HG02763 (cell line): Measurements from ENCODE around the gene FOSL2.

Experiments
- ATAC-seq: cut with Tn5 transposase; IDR thresholded peaks from one replicate; pipeline ENCODE4 v1.9.1; 2021; ENCODE audit warnings: mild to moderate bottlenecking, moderate library complexity; ENCODE audit not compliant: unreplicated experiment

The FOSL2 gene

DNA sequence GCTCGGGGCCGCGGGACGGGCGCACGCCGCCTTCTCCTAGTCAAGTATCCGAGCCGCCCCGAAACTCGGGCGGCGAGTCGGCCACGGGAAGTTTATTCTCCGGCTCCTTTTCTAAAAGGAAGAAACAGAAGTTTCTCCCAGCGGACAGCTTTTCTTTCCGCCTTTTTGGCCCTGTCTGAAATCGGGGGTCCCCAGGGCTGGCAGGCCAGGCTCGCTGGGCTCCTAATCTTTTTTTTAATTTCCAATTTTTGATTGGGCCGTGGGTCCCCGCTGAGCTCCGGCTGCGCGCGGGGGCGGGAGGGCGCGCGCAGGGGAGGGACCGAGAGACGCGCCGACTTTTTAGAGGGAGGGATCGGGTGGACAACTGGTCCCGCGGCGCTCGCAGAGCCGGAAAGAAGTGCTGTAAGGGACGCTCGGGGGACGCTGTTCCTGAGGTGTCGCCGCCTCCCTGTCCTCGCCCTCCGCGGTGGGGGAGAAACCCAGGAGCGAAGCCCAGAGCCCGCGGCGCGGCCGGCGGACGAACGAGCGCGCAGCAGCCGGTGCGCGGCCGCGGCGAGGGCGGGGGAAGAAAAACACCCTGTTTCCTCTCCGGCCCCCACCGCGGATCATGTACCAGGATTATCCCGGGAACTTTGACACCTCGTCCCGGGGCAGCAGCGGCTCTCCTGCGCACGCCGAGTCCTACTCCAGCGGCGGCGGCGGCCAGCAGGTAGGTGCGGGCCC, 617 bp downstream of the FOSL2 start:
- ATAC-seq = no peak

DNA sequence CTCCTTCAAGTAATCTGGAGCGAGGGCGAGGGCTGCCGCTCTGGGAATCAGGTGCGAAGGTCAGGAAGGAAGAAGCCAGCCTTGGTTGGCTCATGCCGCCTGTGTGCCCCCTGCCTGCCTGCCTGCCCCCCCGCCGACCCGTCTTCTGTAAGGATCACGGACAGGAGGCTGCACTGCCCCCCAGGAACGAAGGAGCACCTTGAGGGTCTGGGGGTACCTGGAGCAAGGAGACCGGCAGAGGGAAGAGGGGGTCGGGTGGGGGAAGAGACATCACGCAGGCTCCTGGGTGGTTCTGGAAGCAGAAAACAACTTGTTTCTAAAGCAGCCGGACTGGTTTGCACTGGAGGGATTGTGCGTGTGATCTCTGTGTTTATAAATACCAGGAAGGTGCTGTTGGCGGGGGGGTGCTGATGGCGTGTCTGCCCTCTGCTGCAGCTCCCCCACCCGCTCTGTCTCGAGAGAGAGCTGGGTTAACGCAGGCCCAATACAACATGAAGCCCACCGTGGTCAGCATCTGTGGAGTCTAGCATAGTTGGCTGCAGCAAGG, 1.7 kb downstream of the FOSL2 start:
- ATAC-seq = no peak

DNA sequence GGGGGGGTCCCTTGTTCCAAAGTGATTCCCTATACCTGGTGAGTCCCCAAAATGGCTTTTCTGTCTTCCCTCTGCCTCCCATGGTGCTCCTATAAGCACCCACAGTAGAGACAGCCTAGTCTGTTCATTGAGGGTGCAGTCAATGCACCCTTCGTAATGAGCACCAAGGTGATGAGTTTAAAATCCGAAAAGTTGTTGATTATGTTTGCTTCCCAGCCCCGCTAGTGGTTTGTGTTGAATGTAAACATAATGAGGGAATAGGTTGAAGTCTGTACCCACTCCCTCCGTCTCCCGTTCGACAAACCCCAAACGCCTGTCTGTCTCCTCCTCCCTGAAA, 2.3 kb downstream of the FOSL2 start:
- no peak for ATAC-seq

DNA sequence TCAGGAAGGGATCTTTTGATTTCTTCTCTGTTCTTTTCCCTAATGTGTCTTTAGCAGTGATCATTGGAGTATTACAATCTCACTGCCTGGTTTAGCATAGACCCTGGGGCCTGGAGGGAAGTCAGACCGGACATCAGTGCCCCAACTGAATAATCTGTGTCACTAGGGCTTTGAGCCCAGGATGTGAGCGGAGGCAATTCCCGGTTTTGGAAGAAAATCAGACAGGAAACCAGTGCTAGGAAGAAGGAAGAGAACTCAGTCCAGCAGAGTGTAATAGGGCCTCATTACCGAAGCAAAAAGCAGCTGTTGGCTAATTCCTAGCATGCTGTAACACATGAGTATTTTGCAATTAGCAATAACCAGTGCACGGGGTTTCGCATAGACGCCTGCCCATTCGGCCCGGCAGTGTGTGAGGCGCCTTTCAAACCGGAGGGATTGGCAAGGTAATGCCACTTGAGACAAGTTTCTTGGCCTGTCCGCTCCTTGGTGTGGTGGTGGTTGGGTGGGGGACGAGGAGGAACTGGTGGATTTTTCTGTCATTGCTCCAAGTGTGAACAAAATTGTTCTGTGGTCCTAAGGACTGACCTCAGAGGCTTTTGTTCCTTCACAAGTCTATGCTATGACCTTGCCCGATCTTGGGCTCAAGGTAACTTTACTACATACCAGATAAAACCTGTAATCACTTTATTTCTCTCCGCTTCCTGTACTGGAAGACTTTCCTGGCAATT, 2.8 kb downstream of the FOSL2 start:
- no peak for ATAC-seq

DNA sequence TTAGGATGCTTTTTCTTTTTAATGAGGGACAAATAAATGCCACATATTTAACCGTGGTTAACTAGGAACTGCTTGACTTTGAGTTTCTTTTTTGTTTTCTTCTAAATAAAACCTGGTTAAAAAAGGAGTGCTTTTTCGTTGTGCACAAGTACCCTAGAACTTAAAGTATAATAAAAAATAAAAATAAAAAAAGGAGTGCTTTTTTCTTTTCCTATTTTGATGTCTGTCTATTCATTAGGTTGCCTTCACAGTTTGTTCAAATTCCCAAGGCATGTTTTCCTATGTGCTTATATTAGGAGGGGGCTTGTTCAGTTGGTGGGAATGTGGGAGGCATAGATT, 4.4 kb downstream of the FOSL2 start:
- no peak for ATAC-seq

DNA sequence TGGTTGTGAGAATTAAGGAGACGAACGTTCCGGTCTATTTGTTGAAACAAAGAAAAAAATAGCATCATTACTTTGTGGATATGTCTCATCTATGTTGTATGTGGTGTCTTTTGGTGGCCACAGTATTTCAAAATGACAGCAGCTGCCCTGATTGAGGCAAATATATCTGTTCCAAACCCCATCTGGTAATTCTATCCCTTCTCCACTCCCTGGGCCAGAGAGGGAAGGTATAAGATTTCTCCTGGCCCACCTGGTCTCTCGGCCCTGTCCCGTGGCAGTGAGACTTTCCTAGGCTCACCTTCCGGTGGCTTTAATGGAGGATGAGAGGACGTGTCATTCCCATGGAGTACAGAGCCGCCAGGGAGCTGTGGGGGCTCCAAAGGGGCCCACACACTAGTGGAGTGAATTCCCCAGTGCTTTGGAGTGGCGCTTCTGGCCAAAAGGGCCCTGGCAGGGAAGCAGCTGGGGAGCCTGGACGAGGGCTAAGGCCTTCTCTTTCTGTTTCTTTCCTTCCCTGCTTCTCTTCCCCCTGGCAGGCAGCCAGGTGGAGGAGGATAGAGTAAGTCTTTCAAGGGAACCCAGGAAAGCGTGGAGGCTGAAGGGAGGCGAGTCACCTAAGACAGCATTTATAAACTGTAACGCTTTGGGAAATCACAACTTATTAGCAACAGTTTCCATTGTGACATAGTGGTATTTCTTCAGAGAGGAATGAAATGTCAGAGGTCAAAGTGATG, 5.6 kb downstream of the FOSL2 start:
- ATAC-seq = no peak

DNA sequence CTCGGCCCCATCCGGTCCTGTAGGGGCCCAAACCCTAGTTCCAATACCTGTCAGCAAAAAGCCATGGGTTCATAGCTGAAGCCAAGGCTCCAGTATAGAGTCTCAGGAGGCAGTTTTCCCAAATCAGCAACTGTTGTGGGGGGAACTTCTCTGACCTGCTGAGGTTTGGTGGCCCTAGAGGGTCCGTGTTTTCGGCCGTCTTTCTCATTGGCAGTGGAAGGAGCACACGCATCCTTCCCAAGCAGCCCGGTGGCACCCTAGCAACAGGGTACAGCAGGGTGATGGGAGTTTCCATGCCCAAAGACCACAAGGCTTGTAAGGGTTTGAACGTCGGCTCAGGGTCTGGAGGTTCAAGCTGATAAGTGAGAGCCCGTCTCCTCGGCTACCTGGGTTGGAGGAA, 6.6 kb downstream of the FOSL2 start:
- no peak for ATAC-seq

DNA sequence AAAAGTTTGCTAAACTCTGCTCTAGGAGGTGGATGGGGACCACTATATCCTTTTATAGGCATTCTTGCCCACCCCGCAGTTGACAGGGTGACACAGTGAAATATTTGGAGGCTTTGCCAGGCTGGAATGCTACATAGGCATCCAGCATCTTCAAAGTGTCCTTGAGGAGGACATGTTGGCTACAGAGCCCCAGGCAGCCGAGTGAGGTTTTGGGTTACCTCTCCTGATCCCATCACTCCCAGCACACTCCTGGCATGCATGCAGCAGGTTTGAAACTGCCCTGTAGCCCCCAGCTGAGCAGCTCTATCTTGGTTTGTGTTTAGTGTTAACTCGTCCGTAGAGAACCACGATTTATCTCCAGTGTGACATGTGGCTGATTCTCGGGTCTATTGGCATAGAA, 7.3 kb downstream of the FOSL2 start:
- ATAC-seq = no peak

DNA sequence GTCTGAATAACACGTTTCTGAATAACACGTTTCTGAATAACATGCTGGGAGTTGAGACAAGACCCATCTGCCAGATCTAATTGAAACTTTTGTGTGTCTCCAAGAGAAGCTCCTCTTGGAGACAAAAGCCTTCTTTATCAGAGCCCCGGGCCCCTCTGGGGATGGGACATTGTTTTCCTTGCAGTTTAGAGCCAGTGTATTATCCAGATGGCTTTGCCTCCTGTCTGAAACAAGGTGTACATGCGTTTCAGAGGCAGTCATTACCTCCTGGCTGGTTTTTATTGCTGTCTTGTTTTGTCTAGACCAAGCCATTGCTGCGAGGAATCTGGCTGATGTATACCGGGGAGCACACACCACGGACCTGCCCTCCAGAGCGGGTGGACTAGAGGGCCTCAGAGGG, 7.8 kb downstream of the FOSL2 start:
- ATAC-seq = no peak

DNA sequence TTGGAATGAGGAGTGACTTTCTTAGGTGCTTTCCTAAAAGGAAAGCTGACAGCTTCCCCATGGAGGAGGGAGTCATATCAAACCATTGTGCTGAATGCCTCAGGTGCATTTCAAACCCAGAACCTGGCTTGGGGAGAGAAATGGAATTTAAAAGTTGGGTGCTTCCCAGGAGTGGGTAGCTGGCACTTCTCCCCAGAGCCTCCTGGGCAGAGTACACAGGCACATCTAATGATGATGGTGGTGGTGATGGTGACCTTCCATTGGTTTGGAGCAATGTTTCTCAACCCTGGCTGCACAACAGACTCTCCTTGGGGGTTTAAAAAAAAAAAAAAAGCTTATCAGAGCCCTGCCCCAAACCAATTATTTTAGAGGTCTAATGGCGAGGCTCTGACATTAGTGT, 8.3 kb downstream of the FOSL2 start:
- no peak for ATAC-seq

DNA sequence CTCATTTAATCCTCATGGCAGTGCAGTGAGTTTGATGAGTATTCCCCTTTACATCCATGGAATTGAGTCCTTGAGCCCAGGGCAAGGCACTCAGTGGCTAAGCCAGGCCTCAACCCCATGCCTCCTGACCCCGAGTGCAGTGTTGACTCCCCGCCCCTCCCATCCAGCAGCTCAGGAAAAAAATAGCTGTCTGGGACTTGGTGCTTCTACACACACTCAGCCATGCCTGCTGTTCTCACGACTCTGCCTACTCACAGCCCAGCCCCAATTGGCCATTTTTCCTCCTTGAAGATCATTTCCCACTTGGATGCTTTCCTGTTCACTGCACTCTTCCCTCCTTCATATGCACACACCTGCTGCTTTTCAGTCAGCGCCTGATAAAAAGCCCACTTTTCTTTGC, 8.8 kb downstream of the FOSL2 start:
- no peak for ATAC-seq

DNA sequence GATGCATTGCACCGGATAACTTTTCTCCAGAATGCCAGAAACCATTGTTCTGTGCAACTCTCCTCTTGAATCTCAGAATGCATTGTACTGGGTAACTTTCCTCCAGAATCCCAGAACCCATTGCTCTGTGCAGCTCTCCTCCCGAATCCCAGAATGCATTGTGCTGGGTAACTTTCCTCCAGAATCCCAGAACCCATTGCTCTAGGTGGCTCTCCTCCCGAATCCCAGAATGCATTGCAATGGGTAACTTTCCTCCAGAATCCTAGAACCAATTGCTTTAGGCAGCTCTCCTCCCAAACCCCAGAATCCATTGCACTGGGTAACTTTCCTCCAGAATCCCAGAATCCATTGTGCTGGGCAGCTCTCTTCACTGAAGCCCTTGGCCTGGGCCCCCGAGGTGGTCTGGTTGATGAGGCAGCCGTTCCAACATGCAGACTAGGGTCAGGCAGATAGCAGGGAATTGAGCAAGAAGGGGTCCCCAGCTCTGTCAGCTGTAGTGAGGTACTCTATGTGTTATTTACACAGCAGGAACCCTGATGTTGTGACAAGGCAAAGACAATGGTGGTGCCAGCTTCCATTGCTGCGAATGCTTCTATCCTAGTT, 9.4 kb downstream of the FOSL2 start:
- no peak for ATAC-seq

DNA sequence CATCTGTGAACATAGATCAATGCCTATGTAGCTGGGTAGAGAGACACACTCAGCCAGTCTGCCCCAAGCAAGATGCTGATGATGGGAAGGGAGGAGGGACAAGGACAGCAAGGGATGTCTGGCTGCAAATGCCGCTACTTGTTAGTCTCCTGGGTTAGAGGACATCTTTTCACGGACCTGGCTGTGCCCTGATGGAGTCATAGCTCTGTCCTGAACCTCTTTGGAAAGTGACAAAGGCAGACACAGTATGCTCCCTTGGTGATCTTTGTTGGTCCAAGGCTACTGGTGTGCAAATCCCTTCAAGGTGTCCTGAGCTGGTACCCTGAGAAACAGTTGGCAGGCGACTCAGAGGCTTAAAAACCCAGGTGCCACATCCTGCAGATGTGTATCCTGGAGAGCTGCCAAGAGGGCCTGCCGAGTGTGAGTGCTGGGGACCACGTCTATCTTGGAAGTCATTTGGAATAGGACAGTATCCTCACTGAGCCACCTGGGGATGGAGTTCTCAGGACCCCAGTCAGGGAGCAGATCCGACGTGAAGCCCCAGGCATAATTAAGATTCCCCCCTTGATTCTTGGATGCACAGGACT, 10.8 kb downstream of the FOSL2 start:
- ATAC-seq = no peak

DNA sequence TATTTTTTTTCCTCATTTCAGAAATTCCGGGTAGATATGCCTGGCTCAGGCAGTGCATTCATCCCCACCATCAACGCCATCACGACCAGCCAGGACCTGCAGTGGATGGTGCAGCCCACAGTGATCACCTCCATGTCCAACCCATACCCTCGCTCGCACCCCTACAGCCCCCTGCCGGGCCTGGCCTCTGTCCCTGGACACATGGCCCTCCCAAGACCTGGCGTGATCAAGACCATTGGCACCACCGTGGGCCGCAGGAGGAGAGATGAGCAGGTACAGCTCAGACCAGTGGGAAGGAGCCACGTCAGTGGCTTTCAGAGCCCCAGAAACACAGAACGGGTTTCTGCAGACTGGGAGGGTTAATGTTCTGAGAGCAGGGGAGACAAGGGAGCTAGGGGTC, 11.4 kb downstream of the FOSL2 start:
- no peak for ATAC-seq

DNA sequence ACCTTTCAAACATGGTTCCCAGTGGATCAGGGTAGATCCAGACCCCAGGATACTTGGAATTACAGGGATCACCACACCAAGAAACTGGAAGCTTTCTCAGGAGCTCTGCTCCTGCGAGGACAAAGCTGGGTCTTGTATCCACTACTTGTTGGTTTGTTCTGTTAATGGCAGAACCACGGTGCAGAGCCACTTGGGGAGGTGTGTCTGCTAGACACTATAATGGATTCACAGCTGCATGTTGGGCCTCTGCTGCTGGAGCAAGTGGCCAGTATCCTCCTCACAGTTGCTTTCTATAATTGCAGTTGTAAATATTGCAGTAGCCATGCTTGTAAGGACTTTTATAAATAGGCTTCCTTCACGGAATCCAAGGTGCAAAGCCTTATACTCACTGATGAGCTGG, 12.9 kb downstream of the FOSL2 start:
- no peak for ATAC-seq

DNA sequence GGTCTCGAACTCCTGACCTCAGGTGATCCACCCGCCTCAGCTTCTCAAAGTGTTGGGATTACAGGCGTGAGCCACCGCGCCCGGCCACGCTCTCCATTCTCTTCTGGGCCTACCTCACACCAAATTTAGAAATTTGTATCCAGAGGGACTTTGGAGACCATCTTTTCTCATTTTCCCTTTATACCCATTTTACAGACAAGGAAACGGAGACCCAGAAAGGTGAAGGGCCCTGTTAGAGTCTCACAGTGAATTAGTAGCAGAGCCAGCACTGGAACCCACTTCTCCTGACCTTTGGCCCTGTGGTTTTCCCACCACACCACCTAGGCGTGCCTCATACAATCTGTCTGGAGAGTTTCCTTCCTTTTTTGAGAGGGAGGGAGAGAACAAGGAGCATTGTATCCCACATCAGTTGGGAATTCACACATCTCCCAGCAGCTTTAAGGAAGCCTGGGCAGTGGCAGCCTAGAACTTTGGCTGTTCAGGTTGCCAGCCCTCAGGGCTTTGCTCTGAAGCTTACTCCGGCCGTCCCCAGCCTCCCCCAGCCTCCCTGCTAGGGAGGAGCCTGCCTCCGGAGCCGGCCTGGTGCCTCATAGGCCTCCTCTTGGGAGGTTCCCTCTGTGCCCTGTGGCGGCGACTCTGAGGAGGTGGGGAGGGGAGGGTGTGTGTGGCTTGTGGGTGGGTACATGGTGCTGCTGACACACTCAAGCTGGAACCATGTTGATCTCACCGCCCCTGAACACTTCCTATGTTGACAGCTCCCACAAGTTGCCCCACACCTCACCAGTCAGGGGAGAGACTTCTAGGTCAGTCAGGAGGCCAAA, 13.8 kb downstream of the FOSL2 start:
- ATAC-seq = no peak

DNA sequence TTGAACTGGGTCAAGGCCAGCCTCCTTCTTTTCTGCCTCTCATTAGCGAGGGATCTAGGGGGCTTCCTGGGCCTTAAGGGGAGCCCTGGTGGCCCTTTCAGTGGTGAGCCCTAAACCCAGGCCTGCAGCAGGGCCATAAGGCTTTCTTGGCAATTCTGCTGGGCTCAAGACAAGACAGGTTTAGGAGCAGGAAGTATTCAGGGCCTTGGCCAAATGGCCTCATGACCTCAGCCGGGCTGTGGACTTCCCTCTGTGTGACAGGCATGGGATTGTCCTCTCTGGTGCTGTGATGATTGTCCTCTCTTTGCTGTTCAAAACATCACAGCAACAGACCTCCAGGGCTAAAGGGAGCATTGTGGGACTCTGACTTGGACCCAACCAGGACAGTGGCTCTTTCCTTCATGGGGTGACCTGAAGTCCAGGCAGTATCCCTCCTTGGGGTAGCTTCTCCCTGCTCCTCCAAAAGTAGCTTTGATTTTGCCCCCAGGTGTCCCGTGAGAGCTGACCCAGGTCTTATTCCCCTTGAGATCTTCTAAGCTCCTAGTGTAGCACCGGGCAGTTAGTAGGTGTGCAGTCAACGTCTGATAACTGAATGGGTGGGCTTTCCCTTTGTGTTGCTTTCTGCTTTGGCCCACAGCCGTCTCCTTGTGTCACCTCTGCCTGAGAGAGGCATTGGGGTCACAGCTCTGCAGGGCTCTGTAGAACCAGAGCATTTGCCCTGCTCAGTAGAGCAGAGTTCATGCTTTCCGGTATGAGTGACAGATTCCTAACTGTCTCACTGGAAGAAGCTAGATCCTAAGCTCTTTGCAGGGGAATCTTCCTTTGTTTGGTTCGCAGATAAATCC, 14.7 kb downstream of the FOSL2 start:
- ATAC-seq = no peak

DNA sequence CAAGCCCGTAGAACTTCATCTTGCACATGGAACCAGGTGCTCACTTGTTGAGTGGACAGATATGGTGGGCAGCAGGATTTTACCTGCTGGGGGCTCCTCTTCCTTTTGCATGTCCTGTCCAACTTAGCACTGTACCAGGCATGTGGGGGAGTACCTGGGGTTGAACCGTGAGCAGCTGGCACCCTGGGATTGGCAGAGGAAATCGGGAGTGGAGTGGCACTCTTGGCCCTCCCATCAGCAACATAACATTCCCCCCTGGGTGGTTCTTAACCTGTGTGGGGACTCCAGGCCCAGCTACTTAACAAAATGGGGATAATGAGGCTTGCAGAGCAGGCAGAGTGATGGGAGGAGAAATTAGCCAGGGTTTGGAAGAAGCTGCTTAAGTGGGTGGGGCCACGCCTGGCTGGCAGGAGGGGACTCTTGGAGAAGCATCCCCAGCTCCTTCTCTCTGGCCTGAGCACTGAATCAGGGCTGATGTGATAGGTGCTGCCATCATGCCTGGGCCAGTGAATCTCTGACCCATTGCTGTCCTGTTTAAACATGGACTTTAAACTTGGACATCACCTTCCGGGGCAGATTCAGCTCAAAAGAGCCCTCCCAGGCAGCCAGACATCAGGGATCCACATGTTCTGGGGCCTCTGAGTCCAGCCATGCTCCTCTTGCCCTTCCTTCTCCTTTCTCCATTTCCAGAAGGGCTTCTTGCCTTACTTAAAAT, 15.5 kb downstream of the FOSL2 start:
- no peak for ATAC-seq
